SK-N-SH treated with all-trans-retinoic acid at 6 μM for 48 hours (cell line): ENCODE data around the gene DUS2.

Experiments
- ATAC-seq: fragments of 200-7000 bp; cut with Tn5 transposase; 3 replicates; pipeline ENCODE4 v1.9.1; 2020; ENCODE audit warnings: mild to moderate bottlenecking, moderate library complexity
- ARNTL ChIP-seq: fragments of 450-650 bp; formaldehyde crosslinking; IDR thresholded peaks from 2 replicates; pipeline ENCODE4 v1.5.0; 2020; ENCODE audit warnings: low read depth, mild to moderate bottlenecking, moderate library complexity, borderline replicate concordance
- BACH2 ChIP-seq: fragments of 250-450 bp; sonication (Bioruptor Pico); IDR thresholded peaks from 2 replicates; pipeline ENCODE4 v1.9.0; 2021; ENCODE audit warnings: mild to moderate bottlenecking, borderline replicate concordance
- CSDC2 ChIP-seq: fragments of 250-450 bp; sonication (Bioruptor Pico); IDR thresholded peaks from 2 replicates; pipeline ENCODE4 v1.5.0; 2020; ENCODE audit warnings: mild to moderate bottlenecking, moderate library complexity
- ESRRG ChIP-seq: fragments of 250-450 bp; sonication (Bioruptor Pico); IDR thresholded peaks from 2 replicates; pipeline ENCODE4 v1.6.1; 2021; ENCODE audit warnings: mild to moderate bottlenecking
- ISL1 ChIP-seq: fragments of 250-450 bp; sonication (Bioruptor Pico); IDR thresholded peaks from 2 replicates; pipeline ENCODE4 v2.1.2; 2022; ENCODE audit warnings: mild to moderate bottlenecking, moderate library complexity
- OSR1 ChIP-seq: fragments of 250-450 bp; sonication (Bioruptor Pico); IDR thresholded peaks from 2 replicates; pipeline ENCODE4 v1.8.0; 2022; ENCODE audit warnings: moderate library complexity, mild to moderate bottlenecking, inconsistent platforms
- PATZ1 ChIP-seq: fragments of 250-450 bp; sonication (Bioruptor Pico); IDR thresholded peaks from 2 replicates; pipeline ENCODE4 v1.8.0; 2020; ENCODE audit warnings: mild to moderate bottlenecking, moderate library complexity, borderline replicate concordance
- PPARA ChIP-seq: fragments of 250-450 bp; sonication (Bioruptor Pico); IDR thresholded peaks from 2 replicates; pipeline ENCODE4 v1.5.0; 2020; ENCODE audit warnings: mild to moderate bottlenecking, borderline replicate concordance
- RARB ChIP-seq: fragments of 250-450 bp; sonication (Bioruptor Pico); IDR thresholded peaks from 2 replicates; pipeline ENCODE4 v1.8.0; 2021; ENCODE audit warnings: mild to moderate bottlenecking, moderate library complexity
- SNAI2 ChIP-seq: fragments of 250-450 bp; sonication (Bioruptor Pico); IDR thresholded peaks from 2 replicates; pipeline ENCODE4 v1.5.0; 2020; ENCODE audit warnings: mild to moderate bottlenecking, moderate library complexity
- TCF4 ChIP-seq: fragments of 250-450 bp; sonication (Bioruptor Pico); IDR thresholded peaks from 2 replicates; pipeline ENCODE4 v1.8.0; 2021; ENCODE audit warnings: mild to moderate bottlenecking, moderate library complexity, borderline replicate concordance
- TOX ChIP-seq: fragments of 250-450 bp; sonication (Bioruptor Pico); IDR thresholded peaks from 2 replicates; pipeline ENCODE4 v1.8.0; 2021; ENCODE audit warnings: mild to moderate bottlenecking, moderate library complexity, borderline replicate concordance
- ZC3H10 ChIP-seq: fragments of 250-450 bp; sonication (Bioruptor Pico); IDR thresholded peaks from 2 replicates; pipeline ENCODE4 v1.5.1; 2021; ENCODE audit warnings: mild to moderate bottlenecking, moderate library complexity
- ZFP3 ChIP-seq: fragments of 250-450 bp; sonication (Bioruptor Pico); IDR thresholded peaks from 2 replicates; pipeline ENCODE4 v1.5.0; 2020; ENCODE audit warnings: mild to moderate bottlenecking, moderate library complexity
- ZFP30 ChIP-seq: fragments of 450-650 bp; formaldehyde crosslinking; IDR thresholded peaks from 2 replicates; pipeline ENCODE4 v1.5.0; 2022; ENCODE audit warnings: mild to moderate bottlenecking, moderate library complexity
- ZNF565 ChIP-seq: fragments of 450-650 bp; formaldehyde crosslinking; conservative IDR thresholded peaks from 2 replicates; pipeline ENCODE4 v1.5.0; 2020; ENCODE audit warnings: low read depth, mild to moderate bottlenecking, moderate library complexity
- ZNF70 ChIP-seq: fragments of 450-650 bp; formaldehyde crosslinking; IDR thresholded peaks from 2 replicates; pipeline ENCODE4 v1.5.0; 2020; ENCODE audit warnings: mild to moderate bottlenecking, moderate library complexity
- ZNF8 ChIP-seq: fragments of 450-650 bp; formaldehyde crosslinking; IDR thresholded peaks from 2 replicates; pipeline ENCODE4 v1.5.0; 2020; ENCODE audit warnings: mild to moderate bottlenecking, moderate library complexity
- TF ChIP-seq, protein P1 (sequence below): fragments of 250-450 bp; sonication (Bioruptor Pico); IDR thresholded peaks from 2 replicates; pipeline ENCODE4 v1.5.0; 2020; ENCODE audit warnings: mild to moderate bottlenecking, moderate library complexity
- TF ChIP-seq, protein P2 (sequence below): fragments of 250-450 bp; sonication (Bioruptor Pico); IDR thresholded peaks from 2 replicates; pipeline ENCODE4 v1.5.1; 2020; ENCODE audit warnings: low read depth, mild to moderate bottlenecking, moderate library complexity
- TF ChIP-seq, protein P3 (sequence below): fragments of 250-450 bp; sonication (Bioruptor Pico); IDR thresholded peaks from 2 replicates; pipeline ENCODE4 v1.5.1; 2021; ENCODE audit warnings: mild to moderate bottlenecking, moderate library complexity
- TF ChIP-seq, protein P4 (sequence below): fragments of 250-450 bp; sonication (Bioruptor Pico); IDR thresholded peaks from 2 replicates; pipeline ENCODE4 v1.8.0; 2021; ENCODE audit warnings: low read depth, mild to moderate bottlenecking, moderate library complexity, borderline replicate concordance

Gene DUS2

DNA sequence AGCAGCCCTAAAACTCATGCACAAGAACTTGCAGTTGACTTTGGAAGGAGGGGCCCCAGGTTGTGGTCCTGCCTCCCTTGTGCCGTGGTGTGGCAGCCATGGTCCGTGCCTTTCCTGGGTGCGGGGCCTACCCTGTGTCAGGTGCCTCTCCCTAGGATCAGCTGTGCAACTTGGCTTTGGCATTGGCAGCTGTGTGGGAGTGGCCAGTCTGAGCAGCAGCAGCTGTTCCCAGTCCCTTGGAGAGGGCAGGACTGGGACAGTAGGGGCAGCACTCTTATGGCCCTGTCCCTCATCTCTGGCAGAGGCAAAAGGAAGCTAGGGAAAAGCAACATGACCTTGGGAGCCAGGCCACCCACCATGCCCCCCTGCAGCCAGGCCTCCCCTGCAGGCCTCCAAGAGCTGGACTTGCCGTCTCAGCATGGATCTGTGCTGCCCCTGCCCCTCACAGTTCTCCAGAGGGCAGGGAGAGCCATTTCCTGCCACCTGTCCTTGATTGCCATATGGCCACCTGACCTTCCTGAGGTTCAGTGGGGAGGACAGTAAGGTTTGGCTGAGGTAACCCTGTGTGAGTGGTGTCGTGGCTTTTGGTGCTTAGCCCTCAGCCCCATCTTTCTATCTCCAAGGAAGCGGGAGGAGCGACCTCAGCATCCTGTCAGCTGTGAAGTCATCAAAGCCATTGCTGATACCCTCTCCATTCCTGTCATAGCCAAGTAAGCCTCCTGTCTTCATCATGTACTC is 46.6 kb downstream of the DUS2 start (continued):
- TF ChIP-seq, protein P1, sequence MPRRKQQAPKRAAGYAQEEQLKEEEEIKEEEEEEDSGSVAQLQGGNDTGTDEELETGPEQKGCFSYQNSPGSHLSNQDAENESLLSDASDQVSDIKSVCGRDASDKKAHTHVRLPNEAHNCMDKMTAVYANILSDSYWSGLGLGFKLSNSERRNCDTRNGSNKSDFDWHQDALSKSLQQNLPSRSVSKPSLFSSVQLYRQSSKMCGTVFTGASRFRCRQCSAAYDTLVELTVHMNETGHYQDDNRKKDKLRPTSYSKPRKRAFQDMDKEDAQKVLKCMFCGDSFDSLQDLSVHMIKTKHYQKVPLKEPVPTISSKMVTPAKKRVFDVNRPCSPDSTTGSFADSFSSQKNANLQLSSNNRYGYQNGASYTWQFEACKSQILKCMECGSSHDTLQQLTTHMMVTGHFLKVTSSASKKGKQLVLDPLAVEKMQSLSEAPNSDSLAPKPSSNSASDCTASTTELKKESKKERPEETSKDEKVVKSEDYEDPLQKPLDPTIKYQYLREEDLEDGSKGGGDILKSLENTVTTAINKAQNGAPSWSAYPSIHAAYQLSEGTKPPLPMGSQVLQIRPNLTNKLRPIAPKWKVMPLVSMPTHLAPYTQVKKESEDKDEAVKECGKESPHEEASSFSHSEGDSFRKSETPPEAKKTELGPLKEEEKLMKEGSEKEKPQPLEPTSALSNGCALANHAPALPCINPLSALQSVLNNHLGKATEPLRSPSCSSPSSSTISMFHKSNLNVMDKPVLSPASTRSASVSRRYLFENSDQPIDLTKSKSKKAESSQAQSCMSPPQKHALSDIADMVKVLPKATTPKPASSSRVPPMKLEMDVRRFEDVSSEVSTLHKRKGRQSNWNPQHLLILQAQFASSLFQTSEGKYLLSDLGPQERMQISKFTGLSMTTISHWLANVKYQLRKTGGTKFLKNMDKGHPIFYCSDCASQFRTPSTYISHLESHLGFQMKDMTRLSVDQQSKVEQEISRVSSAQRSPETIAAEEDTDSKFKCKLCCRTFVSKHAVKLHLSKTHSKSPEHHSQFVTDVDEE (CRISPR knock-in tag): no peak
- TF ChIP-seq ZNF70 (no peak), ZC3H10 (CRISPR knock-in tag) (no peak), TCF4 (CRISPR knock-in tag) (no peak), RARB (CRISPR knock-in tag) (no peak)
- TF ChIP-seq, protein P2, sequence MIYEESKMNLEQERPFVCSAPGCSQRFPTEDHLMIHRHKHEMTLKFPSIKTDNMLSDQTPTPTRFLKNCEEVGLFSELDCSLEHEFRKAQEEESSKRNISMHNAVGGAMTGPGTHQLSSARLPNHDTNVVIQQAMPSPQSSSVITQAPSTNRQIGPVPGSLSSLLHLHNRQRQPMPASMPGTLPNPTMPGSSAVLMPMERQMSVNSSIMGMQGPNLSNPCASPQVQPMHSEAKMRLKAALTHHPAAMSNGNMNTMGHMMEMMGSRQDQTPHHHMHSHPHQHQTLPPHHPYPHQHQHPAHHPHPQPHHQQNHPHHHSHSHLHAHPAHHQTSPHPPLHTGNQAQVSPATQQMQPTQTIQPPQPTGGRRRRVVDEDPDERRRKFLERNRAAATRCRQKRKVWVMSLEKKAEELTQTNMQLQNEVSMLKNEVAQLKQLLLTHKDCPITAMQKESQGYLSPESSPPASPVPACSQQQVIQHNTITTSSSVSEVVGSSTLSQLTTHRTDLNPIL (CRISPR knock-in tag): no peak

DNA sequence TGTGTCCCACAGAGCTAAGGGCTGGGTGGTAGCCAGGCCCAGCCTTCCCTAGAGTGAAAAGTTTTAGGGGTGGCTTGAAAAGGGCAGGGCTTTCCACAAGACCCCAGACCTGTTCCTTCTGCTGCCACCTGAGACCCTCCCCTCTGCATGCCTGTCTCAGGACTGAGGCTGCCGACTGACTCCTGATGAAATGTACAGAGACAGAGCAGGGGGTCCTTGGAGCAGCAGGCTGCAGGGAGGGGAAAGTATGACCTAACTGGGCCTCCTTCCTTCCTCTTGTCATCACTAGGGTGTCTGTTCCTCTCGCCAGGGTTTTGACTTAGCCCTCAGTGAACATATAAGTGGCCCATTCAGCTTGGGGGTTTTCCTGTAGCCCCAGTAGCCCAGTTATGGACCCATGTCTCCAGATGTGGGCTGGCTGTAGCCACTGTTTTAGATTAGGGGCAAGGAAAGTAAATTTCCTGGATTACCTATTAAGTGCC is 47.2 kb downstream of the DUS2 start:
- ATAC-seq: no peak
- no peak for TF ChIP-seq PATZ1
- TF ChIP-seq, protein P3, sequence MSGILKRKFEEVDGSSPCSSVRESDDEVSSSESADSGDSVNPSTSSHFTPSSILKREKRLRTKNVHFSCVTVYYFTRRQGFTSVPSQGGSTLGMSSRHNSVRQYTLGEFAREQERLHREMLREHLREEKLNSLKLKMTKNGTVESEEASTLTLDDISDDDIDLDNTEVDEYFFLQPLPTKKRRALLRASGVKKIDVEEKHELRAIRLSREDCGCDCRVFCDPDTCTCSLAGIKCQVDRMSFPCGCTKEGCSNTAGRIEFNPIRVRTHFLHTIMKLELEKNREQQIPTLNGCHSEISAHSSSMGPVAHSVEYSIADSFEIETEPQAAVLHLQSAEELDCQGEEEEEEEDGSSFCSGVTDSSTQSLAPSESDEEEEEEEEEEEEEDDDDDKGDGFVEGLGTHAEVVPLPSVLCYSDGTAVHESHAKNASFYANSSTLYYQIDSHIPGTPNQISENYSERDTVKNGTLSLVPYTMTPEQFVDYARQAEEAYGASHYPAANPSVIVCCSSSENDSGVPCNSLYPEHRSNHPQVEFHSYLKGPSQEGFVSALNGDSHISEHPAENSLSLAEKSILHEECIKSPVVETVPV (CRISPR knock-in tag): no peak
- TF ChIP-seq, protein P1 (CRISPR knock-in tag): no peak
- TF ChIP-seq, protein P2 (CRISPR knock-in tag): no peak
- no peak for TF ChIP-seq ZFP30 (CRISPR knock-in tag)
- no peak for TF ChIP-seq PPARA (CRISPR knock-in tag)
- TF ChIP-seq, protein P4, sequence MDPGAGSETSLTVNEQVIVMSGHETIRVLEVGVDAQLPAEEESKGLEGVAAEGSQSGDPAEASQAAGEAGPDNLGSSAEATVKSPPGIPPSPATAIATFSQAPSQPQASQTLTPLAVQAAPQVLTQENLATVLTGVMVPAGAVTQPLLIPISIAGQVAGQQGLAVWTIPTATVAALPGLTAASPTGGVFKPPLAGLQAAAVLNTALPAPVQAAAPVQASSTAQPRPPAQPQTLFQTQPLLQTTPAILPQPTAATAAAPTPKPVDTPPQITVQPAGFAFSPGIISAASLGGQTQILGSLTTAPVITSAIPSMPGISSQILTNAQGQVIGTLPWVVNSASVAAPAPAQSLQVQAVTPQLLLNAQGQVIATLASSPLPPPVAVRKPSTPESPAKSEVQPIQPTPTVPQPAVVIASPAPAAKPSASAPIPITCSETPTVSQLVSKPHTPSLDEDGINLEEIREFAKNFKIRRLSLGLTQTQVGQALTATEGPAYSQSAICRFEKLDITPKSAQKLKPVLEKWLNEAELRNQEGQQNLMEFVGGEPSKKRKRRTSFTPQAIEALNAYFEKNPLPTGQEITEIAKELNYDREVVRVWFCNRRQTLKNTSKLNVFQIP (CRISPR knock-in tag): no peak
- TF ChIP-seq ZNF8: no peak
- TF ChIP-seq CSDC2 (CRISPR knock-in tag): no peak
- no peak for TF ChIP-seq ISL1
- no peak for TF ChIP-seq ZFP3 (CRISPR knock-in tag)
- no peak for TF ChIP-seq RARB (CRISPR knock-in tag)
- TF ChIP-seq TOX: no peak
- no peak for TF ChIP-seq ARNTL (CRISPR knock-in tag)
- TF ChIP-seq SNAI2 (CRISPR knock-in tag): no peak
- TF ChIP-seq ZNF565: no peak
- TF ChIP-seq OSR1 (CRISPR knock-in tag): no peak
- TF ChIP-seq ZNF70: no peak
- TF ChIP-seq ESRRG (CRISPR knock-in tag): no peak
- TF ChIP-seq BACH2: no peak
